ENCODE measurements around the gene CDH4.
"Not testable (repeated sequence)": the region's sequence is repeated elsewhere in the genome, so short reads cannot be mapped to it uniquely, and the experiment has no call there.

The CDH4 gene

DNA sequence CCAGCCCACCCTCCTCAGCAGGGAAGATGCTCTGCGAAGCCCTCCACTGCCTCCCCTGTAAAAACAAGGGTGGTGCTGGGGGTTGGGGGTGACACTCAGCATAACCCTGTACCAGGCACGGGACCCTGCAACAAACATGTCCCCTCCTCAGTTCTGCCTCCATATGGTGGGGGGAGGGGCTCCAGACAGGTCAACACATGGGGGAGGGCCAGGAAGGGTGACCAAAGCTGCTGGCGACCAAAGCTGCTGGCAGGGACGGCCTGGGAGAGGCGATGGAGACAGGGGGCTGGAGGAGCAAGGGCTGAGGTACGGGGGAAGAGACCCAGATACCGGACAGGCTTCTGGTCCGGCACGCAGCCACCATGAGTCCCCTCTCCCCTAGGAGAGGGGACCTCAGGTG is 690.5 kb downstream of the CDH4 start:
- no peak for DNase-seq

DNA sequence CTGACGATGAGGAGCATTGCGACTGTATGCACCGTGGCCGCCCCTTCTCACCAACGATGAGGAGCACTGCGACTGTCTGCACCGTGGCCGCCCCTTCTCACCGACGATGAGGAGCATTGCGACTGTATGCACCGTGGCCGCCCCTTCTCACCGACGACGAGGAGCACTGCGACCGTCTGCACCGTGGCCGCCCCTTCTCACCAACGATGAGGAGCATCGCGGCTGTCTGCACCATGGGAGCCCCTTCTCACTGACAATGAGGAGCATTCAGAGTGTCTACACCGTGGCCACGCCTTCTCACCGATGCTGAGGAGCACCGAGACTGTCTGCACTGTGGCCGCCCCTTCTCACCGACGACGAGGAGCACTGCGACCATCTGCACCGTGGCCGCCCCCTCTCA is 692.9 kb downstream of the CDH4 start:
- DNase-seq = not testable (repeated sequence)

DNA sequence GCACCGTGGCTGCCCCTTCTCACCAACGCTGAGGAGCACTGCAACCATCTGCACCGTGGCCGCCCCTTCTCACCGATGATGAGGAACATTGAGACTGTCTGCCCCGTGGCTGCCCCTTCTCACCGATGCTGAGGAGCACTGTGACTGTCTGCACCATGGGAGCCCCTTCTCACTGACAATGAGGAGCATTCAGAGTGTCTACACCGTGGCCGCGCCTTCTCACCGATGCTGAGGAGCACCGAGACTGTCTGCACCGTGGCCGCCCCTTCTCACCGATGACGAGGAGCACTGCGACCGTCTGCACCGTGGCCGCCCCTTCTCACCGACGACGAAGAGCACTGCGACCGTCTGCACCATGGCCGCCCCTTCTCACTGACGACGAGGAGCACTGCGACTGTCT is 693.4 kb downstream of the CDH4 start:
- not testable (repeated sequence) for DNase-seq

DNA sequence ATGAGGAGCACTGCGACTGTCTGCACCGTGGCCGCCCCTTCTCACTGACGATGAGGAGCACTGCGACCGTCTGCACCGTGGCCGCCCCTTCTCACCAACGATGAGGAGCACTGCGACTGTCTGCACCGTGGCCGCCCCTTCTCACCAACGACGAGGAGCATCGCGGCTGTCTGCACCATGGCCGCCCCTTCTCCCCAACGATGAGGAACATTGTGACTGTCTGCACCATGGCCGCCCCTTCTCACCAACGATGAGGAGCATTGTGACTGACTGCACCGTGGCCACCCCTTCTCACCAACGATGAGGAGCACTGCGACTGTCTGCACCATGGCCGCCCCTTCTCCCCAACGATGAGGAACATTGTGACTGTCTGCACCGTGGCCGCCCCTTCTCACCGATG is 696.0 kb downstream of the CDH4 start:
- not testable (repeated sequence) for DNase-seq

DNA sequence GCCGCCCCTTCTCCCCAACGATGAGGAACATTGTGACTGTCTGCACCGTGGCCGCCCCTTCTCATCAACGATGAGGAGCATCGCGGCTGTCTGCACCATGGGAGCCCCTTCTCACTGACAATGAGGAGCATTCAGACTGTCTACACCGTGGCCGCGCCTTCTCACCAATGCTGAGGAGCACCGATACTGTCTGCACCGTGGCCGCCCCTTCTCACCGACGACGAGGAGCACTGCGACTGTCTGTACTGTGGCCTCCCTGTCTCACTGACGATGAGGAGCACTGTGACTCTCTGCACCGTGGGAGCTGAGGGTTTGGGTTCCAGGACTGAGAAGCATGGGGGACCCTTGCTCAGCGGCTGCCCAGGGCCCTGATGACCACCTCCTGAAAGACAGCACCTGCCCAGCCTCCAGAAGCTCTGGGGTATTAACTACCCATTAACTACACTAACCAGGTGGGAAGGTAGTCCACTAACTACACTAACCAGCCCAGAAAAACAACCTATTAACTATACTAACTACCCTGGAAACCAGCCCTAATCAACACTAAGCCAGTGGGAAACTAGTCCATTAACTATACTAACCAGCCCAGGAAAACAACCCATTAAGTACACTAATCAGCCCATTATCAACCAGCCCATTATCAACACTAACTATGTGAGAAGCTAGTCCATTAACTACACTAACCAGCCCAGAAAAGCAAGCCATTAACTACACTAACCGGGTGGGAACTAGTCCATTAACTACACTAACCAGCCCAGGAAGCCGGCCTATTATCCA is 696.7 kb downstream of the CDH4 start:
- no peak for DNase-seq

DNA sequence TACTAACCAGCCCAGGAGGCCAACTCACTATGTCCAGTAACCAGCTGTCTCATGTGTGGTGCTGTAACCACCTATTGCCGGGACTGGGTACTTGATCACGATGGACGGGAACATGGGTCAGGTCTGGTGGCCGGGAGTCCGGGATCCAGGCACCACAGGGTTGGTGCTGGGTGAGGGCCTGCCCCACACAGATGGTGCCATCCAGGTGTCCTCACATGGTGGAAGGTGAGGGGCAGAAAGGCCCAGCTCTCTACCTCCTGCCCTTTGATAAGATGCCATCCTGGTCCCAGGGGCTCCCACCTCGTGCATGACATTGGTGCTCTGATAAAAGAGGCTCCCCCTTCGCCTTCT is 697.3 kb downstream of the CDH4 start:
- DNase-seq = no peak

DNA sequence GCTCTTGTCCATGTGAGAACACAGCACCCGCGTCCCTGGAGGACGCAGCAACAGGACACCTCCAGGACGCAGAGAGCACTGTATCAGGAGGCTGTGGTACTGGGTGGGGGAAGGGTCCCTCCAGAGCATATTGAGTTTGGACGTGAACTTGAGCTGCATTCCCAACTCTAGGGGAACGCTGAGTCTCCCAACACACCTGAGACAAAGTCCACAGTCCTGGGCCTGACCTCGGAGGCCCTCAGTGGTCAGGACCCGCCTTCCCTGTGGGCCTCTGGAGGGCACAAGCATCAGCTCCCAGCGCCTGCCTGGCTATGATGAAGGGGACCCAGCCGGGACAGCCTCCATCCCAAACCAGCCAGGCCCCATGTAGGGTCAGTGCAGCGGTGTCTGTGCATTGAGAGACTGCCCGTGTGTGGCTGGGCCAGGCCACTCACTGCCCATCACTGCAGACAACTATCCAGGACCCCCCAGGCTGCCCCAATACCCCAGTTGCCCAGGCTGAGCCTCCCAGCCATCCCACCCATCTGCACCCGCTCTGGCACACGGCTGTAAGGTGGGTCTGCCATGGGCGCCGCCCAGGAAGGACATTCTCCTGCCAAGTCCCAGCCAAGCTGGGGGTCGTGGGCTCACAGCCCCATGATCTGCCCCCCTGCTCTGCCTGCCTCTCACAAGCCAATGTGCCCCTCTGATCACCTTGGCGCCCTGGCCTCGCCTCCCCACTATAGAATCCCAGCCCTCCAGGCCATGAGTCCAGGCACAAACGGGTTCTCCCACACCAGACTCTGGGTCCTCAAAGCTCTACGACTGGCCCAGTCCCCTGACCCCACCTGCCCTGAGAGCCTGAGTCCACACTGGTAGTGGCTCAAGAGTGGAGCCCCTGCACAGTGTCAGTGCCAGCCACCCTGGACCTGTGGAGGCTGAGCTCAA is 697.9 kb downstream of the CDH4 start:
- no peak for DNase-seq

DNA sequence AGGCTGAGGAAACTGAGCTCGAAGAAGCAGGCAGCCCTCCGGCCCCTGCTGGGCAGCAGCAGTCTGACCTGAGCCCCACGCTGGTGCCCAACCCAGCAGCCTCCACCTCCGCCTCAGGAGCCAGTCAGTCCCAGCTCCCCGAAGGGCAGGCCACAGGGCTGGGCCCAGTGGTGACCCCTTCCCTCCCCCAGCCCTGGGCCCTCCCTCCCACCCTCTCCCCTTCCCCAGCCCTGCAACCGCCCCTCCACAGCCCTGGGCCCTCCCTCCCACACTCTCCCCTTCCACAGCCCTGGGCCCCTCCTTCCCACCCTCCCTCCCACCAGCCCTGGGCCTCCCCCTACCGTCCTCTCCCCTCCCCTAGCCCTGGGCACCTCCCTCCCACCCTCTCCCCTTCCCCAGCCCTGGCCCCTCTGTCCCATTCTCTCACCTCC is 698.6 kb downstream of the CDH4 start:
- DNase-seq = no peak

DNA sequence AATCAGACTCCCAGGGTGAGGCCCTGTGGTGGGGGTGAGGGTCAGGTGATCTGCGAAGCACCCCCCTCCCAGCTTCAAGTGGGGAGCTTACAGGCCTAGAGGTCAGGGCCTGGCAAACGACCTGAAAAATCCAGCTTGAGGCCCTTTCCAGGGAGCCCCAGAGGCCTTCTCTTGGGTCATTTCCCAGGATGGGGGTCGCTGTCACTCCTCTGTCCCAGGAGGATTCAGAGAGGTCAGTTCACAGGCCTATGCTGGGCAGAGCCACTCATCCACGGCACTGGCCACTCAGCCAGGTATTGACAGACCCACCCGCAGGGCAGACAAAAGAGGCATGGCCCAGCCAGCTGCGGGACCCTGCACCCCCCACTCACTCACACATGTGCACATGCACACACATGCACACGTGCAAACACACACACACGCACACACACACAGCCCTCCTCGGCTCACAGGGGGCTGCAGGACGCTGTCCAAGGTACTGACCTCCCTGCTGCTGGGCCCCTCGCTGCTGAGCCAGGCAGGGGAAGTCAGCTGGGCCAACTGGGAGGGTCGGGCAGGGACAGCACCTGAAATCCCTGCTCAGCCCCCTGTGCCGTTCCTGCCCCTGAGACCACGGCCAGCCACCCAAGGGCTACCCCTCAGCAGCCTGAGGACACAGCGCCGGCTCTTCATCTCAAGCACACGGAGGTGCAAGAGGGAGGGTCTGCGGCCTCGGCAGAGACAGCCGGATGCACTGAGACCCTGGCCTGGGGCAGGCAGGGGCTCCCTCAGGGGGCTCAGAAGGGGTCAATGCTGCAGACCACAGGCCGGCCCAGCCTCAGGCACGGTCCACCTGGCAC is 699.9 kb downstream of the CDH4 start:
- DNase-seq = no peak

DNA sequence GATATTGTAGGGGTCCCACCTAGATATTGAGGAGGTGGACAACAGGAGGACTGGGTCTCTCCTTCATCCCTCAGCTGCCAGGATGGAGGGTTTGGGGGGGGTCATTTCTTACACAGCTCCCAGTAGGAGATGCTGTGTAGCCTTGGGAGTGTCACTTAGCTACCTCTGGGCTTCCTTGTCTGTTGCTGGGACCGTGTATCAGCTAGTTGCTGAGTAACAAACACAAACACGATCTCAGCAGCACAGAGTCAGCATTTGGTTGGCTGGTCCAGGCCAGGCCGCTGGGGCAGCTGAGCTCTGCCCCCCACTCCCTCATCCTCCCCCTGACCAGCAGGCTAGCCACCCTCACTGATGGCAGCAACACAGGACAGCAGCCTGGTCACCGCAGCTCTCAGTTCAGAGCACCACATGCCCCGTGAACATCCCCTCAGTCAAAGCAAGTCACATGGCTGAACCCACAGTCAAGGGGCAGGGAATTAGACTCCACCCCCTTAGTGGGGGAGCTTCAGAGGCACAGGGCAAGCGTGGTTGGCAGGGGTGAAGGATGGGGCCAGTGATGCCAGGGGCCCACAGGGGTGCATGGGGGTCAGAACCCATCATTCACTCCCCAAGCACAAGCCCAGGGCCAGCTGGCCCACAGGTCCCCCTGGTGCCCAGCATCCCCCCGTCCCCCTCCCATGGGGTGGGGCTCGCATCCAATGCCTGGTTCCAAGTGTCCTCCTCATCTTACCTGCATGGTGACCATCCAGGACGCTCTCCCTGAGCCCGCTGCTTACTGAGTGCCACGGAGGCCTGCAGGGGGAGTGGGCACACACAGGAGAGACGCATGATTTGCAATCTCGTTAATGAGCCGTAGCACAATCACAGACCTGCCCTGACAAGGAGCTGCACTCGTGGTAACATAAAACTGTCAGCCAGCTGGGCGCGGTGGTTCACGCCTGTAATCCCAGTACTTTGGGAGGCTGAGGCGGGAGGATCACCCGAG is 701.3 kb downstream of the CDH4 start:
- no peak for DNase-seq

DNA sequence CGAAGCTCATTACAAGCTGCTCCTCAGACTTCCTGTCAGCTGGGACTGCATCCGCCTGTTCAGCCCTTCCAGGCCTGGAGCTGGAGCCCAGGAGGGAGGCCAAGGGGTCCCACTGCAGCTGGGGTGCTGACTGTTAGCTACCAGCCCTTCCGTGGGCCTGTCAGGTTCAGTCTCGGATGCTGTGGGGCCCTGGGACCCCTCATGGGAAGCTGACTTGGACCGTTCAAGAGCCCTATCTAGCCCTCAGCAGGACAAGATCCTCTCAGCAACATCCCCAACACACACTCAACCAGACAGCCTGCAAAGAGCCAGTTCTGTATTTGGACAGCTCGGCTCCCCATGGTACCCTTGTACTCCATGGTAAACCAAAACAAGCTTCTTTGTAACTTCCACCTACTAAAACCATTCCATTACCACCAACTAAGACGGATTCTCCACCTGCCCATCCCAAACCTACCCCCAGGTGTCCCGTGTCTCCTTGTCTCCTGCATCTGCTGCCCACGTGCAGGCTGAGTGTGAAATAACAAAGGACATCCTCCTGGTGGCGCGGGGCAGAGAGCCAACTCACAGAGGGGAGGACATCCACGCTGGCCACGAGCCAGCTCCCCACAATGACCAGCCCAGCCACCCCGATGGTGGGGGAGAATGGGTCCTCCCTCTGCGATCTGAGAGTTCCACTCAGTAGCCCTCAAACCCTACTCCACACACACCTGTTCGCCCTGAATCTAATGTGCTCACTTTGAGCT is 702.4 kb downstream of the CDH4 start:
- no peak for DNase-seq

DNA sequence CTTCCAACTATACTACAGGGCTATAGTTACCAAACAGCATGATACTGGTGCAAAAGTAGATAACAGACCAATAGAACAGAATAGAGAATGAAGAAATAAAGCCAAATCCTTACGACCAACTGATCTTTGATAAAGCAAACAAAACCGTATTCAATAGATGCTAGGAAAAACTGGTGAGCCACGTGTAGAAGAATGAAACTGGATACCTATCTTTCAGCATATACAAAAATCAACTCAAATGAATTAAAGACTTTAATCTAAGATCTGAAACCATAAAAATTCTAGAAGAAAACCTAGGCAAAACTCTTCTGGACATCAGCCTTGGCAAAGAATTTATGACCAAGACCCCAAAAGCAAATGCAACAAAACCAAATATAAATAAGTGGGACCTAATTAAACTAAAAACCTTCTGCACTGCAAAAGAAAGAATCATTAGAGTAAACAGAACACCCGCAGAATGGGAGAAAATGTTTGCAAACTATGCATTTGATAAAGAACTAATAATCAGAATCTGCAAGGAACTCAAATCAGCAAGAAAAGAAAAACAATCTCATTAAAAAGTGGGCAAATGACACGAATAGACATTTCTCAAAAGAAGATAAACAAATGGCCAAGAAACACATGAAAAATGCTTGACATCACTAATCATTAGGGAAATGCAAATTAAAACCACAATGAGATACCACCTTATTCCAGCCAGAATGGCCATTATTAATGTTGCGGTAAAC is 703.8 kb downstream of the CDH4 start:
- DNase-seq = no peak

DNA sequence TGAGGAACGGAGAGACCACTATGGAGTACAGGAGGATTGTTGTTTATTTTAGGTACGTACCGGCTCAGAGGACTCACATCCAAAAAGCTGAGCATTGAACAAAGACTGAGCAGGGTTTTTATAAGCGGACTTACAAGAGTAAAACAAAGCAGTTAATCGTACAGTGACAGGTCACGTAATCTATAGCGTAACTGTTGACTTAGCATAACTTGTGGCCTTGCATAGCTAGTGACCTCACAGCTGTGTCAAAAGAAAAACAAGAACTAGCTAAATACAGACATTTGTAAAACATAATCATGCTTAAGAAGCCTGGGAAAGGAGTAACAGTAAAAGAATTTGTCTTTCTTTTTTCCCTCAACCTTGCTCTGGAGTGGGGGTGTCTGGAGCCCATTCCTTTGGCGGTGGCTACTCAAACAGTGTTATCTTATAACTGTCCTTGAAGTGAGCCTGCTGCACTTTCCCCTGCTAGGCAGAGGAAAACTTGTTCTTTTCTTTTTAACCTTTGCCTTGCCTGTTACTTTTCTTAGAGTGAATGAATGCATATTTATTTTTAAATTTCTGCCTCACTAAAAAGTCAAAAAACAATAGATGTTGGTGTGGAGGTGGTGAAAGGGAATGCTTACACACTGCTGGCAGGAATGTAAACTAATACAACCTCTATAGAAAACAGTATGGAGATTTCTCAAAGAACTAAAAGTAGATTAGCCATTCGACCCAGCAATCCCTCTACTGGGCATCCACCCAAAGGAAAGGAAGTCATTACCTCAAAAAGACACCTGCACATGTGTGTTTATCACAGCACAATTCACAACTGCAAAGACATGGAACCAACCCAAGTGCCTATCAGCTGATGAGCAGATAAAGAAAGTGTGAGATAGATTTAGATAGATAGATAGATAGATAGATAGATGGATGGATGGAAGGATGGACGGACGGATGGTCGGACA is 704.6 kb downstream of the CDH4 start:
- no peak for DNase-seq

DNA sequence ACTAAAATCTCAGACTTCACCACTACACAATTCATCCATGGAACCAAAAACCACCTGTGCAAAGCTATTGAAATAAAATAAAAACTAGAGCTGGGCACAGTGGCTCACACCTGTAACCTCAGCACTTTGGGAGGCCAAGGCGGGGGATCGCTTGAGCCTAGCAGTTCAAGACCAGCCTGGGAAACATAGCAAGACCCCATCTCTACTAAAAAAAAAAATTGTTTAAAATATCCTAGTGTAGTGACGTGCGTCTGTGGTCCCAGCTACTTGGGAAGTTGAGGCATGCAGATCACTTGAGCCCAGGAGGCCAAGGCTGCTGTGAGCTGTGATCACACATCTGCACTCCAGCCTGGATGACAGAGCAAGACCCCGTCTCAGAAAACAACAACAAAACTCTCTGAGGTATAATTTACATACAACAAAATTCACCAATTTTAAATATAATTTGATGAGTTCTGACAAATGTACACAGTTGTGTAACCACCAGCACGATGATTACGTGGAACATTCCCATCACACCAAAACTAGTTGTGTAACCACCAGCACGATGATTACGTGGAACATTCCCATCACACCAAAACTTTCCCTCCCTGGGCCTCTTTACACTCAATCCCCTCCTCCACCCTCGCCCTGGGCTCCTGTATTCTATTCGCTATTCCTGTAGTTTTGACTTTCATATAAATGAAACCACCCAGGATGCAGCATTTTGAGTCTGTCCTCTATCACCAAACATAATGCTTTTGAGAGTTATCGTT is 706.1 kb downstream of the CDH4 start:
- DNase-seq = no peak

DNA sequence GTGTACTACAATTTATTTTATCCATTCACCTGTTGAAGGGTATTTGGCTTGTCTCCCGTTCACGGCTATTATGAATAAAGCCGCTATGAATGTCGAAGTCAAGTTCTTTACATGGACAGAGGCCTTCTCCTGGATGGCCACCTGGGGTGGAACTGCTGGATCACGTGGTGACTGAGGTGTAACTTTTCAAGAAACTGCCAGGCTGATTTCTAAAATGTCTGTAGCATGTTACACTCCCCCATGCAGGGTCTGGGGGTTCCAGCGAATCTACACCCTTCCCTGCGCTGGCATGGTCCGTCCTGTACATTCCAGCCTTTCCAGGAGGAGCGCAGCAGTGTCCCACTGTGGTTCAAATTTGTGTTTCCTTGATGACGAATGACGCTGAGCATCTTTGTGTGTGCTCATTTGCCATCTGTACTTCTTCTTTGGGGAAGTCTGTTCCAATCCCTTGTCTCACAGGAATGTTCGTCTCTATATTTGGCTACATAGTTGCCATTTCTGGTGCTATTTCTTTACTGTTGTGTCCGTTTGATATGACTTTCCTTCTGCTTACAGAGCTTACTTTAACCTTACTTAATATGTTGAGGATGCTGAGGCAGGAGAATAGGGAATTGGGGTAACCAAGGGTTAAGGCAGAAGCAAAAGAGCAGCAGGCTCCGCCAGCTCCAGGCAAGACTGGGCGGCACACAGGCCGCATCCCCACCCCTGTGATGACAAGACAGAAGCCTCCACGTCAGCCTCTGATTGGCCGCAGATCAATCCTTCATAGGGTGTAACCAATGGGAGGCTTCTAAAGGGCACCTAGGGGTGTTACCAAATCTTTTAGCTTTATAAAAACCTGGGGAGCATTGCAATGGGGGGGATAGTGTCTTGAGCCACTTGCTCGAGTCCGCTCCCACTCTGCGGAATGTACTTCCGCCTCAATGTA is 707.0 kb downstream of the CDH4 start:
- DNase-seq = no peak

DNA sequence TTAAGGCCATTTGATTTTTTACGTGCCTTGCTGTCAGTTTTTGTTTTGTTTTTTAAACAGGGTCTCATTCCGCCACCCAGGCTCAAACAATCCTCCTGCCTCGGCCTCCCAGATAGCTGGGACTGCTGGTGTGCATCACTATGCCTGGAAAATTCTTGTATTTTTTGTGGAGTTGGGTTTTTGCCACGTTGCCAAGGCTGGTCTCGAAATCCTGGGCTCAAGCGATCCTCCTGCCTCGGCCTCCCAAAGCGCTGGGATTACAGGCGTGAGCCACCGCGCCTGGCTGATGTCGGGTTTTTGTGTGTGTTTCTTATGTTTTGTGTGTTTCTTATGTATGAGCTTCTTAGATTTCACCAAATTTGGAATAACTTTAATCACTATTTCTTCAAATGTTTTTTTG is 708.8 kb downstream of the CDH4 start:
- no peak for DNase-seq

DNA sequence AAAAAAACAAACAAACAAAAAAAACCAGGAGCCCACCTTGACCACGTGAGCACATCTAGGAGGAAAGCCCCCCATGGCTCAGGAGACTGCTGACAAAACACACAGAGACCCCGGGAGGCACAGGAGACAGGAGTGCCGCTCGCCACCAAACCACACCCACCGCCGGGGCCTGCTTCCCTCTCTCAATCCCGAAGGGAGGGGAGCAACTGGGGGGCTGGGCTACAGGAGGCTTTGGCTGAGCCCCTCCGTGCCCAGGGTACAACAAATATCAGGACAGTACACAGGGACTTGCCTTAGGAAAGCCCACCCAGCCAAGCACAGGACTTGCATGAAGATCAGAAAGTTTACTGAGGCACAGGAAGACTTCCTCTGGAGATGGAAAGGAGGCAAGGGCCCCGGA is 711.1 kb downstream of the CDH4 start:
- DNase-seq = no peak
